ENCODE results near the gene EVI5. TPM values are rescaled to one million over a fixed set of nuclear protein-coding genes. Genes with fewer than 3 reads are reported as not detected.

EVI5 gene
- total RNA-seq, 1 experiment from 2014 or later: 31.6 TPM

GRCh38 chr1:92795166-92795565, 10.3 kb upstream of the EVI5 start:
- ChIA-PET POLR2A (ENCODE audit: low non-redundant PET) (no interaction called here), CTCF (no interaction called here)
- Histone ChIP-seq H3K4me3 (ENCODE audit: low read depth, low read length, poor library complexity, severe bottlenecking) (no peak overlapping the region), H3K4me1 (ENCODE audit: insufficient read depth, low read length, poor library complexity, severe bottlenecking) (peaks cover 11% of the 10 kb centered on the region), H3K9me3 (ENCODE audit: low read depth, low read length, poor library complexity, severe bottlenecking) (no peaks in the 10 kb centered on the region), H3K27me3 (replicated peaks; ENCODE audit: insufficient read depth, low read depth, low read length, poor library complexity) (no peaks in the 10 kb centered on the region), H3K36me3 (ENCODE audit: insufficient read depth, low read length, poor library complexity, severe bottlenecking) (no peaks in the 10 kb centered on the region), H3K27ac (ENCODE audit: low read depth, low read length, poor library complexity, severe bottlenecking) (no peak overlapping the region)
- BruUV-seq (replicated peaks): no TSS peak
- TF ChIP-seq CTCF (conservative IDR thresholded peaks at IDR 0.05; ENCODE audit: low read depth, low read length): no peak
- TF ChIP-seq EZH2 (IDR thresholded peaks at IDR 0.05; ENCODE audit: borderline replicate concordance, low read depth, low read length, poor library complexity, severe bottlenecking): no peak
- intact Hi-C loops (cut with micrococcal nuclease; ENCODE audit: unreplicated experiment): no loop called here
- DNase-seq (ENCODE audit: low spot score): no peak

- CTCF ChIA-PET: interaction anchor here (1.0 kb wide), 1 partner anchor 43 kb away, joined by 4 read pairs; no protein-coding TSS in a partner anchor
- H3K9me3 ChIP-seq (ENCODE audit: low read depth, low read length, poor library complexity, severe bottlenecking): no peaks in the 10 kb centered on the region
- H3K36me3 ChIP-seq (ENCODE audit: insufficient read depth, low read length, poor library complexity, severe bottlenecking): no peaks in the 10 kb centered on the region
- intact Hi-C loops (cut with micrococcal nuclease; ENCODE audit: unreplicated experiment): no loop called here
- no peak overlapping the region for H3K4me3 ChIP-seq (ENCODE audit: low read depth, low read length, poor library complexity, severe bottlenecking)
- H3K27ac ChIP-seq (ENCODE audit: low read depth, low read length, poor library complexity, severe bottlenecking): no peak overlapping the region
- no peaks in the 10 kb centered on the region for H3K27me3 ChIP-seq (replicated peaks; ENCODE audit: insufficient read depth, low read depth, low read length, poor library complexity)
- BruUV-seq (replicated peaks): no TSS peak
- TF ChIP-seq CTCF (conservative IDR thresholded peaks at IDR 0.05; ENCODE audit: low read depth, low read length): no peak
- no peak for TF ChIP-seq EZH2 (IDR thresholded peaks at IDR 0.05; ENCODE audit: borderline replicate concordance, low read depth, low read length, poor library complexity, severe bottlenecking)
- POLR2A ChIA-PET (ENCODE audit: low non-redundant PET): no interaction called here
- DNase-seq (ENCODE audit: low spot score): peak; percentile 28
- peaks cover 11% of the 10 kb centered on the region for H3K4me1 ChIP-seq (ENCODE audit: insufficient read depth, low read length, poor library complexity, severe bottlenecking)
Observed at GRCh38 chr1:92792340-92792782, 7.5 kb upstream of the EVI5 start.

- BruUV-seq (replicated peaks): TSS peak; percentile 83
- intact Hi-C loops (cut with micrococcal nuclease; ENCODE audit: unreplicated experiment): no loop called here
- no peaks in the 10 kb centered on the region for H3K9me3 ChIP-seq (ENCODE audit: low read depth, low read length, poor library complexity, severe bottlenecking)
- ChIA-PET CTCF (interaction anchor here (1.0 kb wide), 1 partner anchor 42 kb away, joined by 4 read pairs; no protein-coding TSS in a partner anchor), POLR2A (ENCODE audit: low non-redundant PET) (no interaction called here)
- H3K4me3 ChIP-seq (ENCODE audit: low read depth, low read length, poor library complexity, severe bottlenecking): no peak overlapping the region
- H3K27ac ChIP-seq (ENCODE audit: low read depth, low read length, poor library complexity, severe bottlenecking): no peak overlapping the region
- peak; percentile 22 for DNase-seq (ENCODE audit: low spot score)
- TF ChIP-seq EZH2 (IDR thresholded peaks at IDR 0.05; ENCODE audit: borderline replicate concordance, low read depth, low read length, poor library complexity, severe bottlenecking) (no peak), CTCF (conservative IDR thresholded peaks at IDR 0.05; ENCODE audit: low read depth, low read length) (no peak)
- peaks cover 11% of the 10 kb centered on the region for H3K4me1 ChIP-seq (ENCODE audit: insufficient read depth, low read length, poor library complexity, severe bottlenecking)
- no peaks in the 10 kb centered on the region for H3K27me3 ChIP-seq (replicated peaks; ENCODE audit: insufficient read depth, low read depth, low read length, poor library complexity)
- no peaks in the 10 kb centered on the region for H3K36me3 ChIP-seq (ENCODE audit: insufficient read depth, low read length, poor library complexity, severe bottlenecking)
Observed at GRCh38 chr1:92791487-92792066, 6.7 kb upstream of the EVI5 start.
